Measurements from ENCODE around the gene MACROD2. TPM values are rescaled to one million over a fixed set of nuclear protein-coding genes. Genes with fewer than 3 reads are reported as not detected.

MACROD2 gene
- total RNA-seq, 1 experiment from 2014 or later, result 3.7 TPM

GRCh38 chr20:14374196-14374595 is 378.9 kb downstream of the MACROD2 start:
- Histone ChIP-seq H3K9me2 (ENCODE audit: insufficient read depth) (no peaks in the 10 kb centered on the region), H3K4me2 (ENCODE audit: low read length) (no peak overlapping the region), H4K20me1 (ENCODE audit: insufficient read depth) (no peaks in the 10 kb centered on the region), H3K9ac (ENCODE audit: low read length) (no peak overlapping the region), H3K36me3 (ENCODE audit: control insufficient read depth in 1 of 2, insufficient read depth in 2 of 2, low read length in 2 of 2) (no peaks in the 10 kb centered on the region), H3K27me3 (ENCODE audit: insufficient read depth, low read length) (no peaks in the 10 kb centered on the region), H3K9me3 (ENCODE audit: control insufficient read depth in 1 of 2, insufficient read depth in 1 of 2, low read depth in 1 of 2, low read length in 2 of 2) (no peaks in the 10 kb centered on the region), H3K4me1 (ENCODE audit: control insufficient read depth in 1 of 2, insufficient read depth in 2 of 2, low read length in 2 of 2) (no peaks in the 10 kb centered on the region), H2AFZ (ENCODE audit: low read depth, low read length, poor library complexity, severe bottlenecking) (no peak overlapping the region), H3K79me2 (ENCODE audit: insufficient read depth, low read length) (no peaks in the 10 kb centered on the region), H3K4me3 (replicated peaks in 1 of 2; ENCODE audit: low read depth in 1 of 2, low read length in 2 of 2) (no peak overlapping the region), H3K27ac (ENCODE audit: low read depth, low read length) (no peak overlapping the region)
- TF ChIP-seq, protein P1, sequence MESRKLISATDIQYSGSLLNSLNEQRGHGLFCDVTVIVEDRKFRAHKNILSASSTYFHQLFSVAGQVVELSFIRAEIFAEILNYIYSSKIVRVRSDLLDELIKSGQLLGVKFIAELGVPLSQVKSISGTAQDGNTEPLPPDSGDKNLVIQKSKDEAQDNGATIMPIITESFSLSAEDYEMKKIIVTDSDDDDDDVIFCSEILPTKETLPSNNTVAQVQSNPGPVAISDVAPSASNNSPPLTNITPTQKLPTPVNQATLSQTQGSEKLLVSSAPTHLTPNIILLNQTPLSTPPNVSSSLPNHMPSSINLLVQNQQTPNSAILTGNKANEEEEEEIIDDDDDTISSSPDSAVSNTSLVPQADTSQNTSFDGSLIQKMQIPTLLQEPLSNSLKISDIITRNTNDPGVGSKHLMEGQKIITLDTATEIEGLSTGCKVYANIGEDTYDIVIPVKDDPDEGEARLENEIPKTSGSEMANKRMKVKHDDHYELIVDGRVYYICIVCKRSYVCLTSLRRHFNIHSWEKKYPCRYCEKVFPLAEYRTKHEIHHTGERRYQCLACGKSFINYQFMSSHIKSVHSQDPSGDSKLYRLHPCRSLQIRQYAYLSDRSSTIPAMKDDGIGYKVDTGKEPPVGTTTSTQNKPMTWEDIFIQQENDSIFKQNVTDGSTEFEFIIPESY (IDR thresholded peaks at IDR 0.05; ENCODE audit: extremely low read depth, insufficient replicate concordance, low read length), result no peak
- no peak for TF ChIP-seq CEBPB (IDR thresholded peaks at IDR 0.05; ENCODE audit: low read depth)
- no peak for TF ChIP-seq SRF (IDR thresholded peaks at IDR 0.05; ENCODE audit: low read depth)
- no peak for TF ChIP-seq CBX3 (IDR thresholded peaks at IDR 0.05; ENCODE audit: low read depth)
- TF ChIP-seq EZH2 (IDR thresholded peaks at IDR 0.05), result no peak
- no peak for TF ChIP-seq RAD21 (IDR thresholded peaks at IDR 0.05; ENCODE audit: low read depth)
- TF ChIP-seq, protein P2, sequence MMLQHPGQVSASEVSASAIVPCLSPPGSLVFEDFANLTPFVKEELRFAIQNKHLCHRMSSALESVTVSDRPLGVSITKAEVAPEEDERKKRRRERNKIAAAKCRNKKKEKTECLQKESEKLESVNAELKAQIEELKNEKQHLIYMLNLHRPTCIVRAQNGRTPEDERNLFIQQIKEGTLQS (IDR thresholded peaks at IDR 0.05), result no peak
- no peak for TF ChIP-seq ZNF274 (IDR thresholded peaks at IDR 0.05; ENCODE audit: low read depth, low read length)
- TF ChIP-seq ELF1 (IDR thresholded peaks at IDR 0.05; ENCODE audit: borderline replicate concordance, low read depth), result no peak
- TF ChIP-seq ZFX (IDR thresholded peaks at IDR 0.05), result no peak
- DNase-seq (ENCODE audit: low read depth, low spot score) (no peak), ATAC-seq (no peak)
- BruUV-seq (replicated peaks), result no TSS peak
- POLR2A ChIA-PET, result no interaction called here
- RAD21 ChIA-PET (ENCODE audit: low non-redundant PET in 1 of 2, low total read pairs in 2 of 2, uncharacterized antibody in 2 of 2, unreplicated experiment in 2 of 2), result no interaction called here
- CTCF ChIA-PET, result no interaction called here
- intact Hi-C loops (cut with micrococcal nuclease), result no loop called here

Data from HCT116 (cell line).